WERI-Rb-1 (cell line): ENCODE data around the gene ADAMTS12.

Source experiments
- DNase-seq: peaks from one replicate; pipeline ENCODE4 v3.0.0-alpha.2; 2020
- H3K27ac ChIP-seq: fragments of 250-450 bp; sonication (Bioruptor Pico); 2 replicates; pipeline ENCODE4 v1.5.1; 2020; ENCODE audit warnings: mild to moderate bottlenecking, moderate library complexity
- H3K27me3 ChIP-seq: fragments of 250-450 bp; sonication (Bioruptor Pico); 2 replicates; pipeline ENCODE4 v1.5.1; 2021; ENCODE audit warnings: mild to moderate bottlenecking, low read depth, moderate library complexity; ENCODE audit not compliant: insufficient read depth, severe bottlenecking
- H3K36me3 ChIP-seq: fragments of 250-450 bp; sonication (Bioruptor Pico); 2 replicates; pipeline ENCODE4 v1.5.1; 2020; ENCODE audit warnings: mild to moderate bottlenecking, moderate library complexity
- H3K4me3 ChIP-seq: 2 replicates; pipeline ENCODE4 v1.5.1; 2011; ENCODE audit warnings: low read depth, mild to moderate bottlenecking, control low read depth, low read length
- H3K9me3 ChIP-seq: fragments of 250-450 bp; sonication (Bioruptor Pico); 2 replicates; pipeline ENCODE4 v1.5.1; 2021; ENCODE audit warnings: mild to moderate bottlenecking, moderate library complexity; ENCODE audit not compliant: severe bottlenecking
- TF ChIP-seq, protein P1 (sequence below): IDR thresholded peaks from 2 replicates; pipeline ENCODE4 v1.5.1; 2011; ENCODE audit warnings: low read depth, mild to moderate bottlenecking, control low read depth, inconsistent platforms, low read length

Gene ADAMTS12

DNA sequence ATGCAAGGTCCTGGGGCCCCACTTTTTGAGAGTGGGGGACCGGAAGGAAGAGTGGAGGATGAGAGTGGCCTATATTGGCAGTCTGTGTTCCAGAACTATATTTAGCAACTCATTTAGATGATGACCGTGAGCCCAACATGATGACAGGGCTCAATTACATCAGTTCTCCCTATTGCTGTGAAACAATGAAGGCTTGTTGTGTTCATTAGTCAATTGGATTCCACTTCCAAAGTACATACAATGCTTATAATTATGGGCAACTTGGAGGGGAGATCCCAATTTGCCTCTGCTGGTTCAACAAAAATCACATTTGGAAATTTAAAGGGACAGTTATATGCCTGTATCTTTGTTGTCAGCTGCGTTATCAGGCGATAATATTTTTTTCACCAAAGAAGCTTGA, 360.0 kb downstream of the ADAMTS12 start:
- H3K36me3 ChIP-seq: no peaks in the 10 kb centered on the region
- TF ChIP-seq, protein P1, sequence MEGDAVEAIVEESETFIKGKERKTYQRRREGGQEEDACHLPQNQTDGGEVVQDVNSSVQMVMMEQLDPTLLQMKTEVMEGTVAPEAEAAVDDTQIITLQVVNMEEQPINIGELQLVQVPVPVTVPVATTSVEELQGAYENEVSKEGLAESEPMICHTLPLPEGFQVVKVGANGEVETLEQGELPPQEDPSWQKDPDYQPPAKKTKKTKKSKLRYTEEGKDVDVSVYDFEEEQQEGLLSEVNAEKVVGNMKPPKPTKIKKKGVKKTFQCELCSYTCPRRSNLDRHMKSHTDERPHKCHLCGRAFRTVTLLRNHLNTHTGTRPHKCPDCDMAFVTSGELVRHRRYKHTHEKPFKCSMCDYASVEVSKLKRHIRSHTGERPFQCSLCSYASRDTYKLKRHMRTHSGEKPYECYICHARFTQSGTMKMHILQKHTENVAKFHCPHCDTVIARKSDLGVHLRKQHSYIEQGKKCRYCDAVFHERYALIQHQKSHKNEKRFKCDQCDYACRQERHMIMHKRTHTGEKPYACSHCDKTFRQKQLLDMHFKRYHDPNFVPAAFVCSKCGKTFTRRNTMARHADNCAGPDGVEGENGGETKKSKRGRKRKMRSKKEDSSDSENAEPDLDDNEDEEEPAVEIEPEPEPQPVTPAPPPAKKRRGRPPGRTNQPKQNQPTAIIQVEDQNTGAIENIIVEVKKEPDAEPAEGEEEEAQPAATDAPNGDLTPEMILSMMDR: no peak
- no peaks in the 10 kb centered on the region for H3K9me3 ChIP-seq
- H3K4me3 ChIP-seq: no peak overlapping the region
- no peak for DNase-seq
- peaks cover 91% of the 10 kb centered on the region for H3K27me3 ChIP-seq
- H3K27ac ChIP-seq: no peak overlapping the region

DNA sequence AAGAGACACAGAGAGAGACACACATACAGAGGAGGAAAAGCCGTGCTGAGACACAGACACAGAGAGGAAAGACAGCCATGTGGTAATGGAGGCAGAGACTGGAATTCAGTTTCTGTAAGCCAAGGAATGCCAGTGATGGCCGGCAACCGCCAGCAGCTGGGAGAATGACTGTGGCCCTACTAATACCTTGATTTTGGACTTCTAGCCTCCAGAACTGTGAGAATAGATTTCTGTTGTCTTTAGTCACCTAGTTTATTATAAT, 360.8 kb downstream of the ADAMTS12 start:
- Histone ChIP-seq H3K9me3 (no peaks in the 10 kb centered on the region), H3K4me3 (no peak overlapping the region), H3K27me3 (peaks cover 89% of the 10 kb centered on the region), H3K36me3 (no peaks in the 10 kb centered on the region), H3K27ac (no peak overlapping the region)
- no peak for DNase-seq
- TF ChIP-seq, protein P1: no peak

DNA sequence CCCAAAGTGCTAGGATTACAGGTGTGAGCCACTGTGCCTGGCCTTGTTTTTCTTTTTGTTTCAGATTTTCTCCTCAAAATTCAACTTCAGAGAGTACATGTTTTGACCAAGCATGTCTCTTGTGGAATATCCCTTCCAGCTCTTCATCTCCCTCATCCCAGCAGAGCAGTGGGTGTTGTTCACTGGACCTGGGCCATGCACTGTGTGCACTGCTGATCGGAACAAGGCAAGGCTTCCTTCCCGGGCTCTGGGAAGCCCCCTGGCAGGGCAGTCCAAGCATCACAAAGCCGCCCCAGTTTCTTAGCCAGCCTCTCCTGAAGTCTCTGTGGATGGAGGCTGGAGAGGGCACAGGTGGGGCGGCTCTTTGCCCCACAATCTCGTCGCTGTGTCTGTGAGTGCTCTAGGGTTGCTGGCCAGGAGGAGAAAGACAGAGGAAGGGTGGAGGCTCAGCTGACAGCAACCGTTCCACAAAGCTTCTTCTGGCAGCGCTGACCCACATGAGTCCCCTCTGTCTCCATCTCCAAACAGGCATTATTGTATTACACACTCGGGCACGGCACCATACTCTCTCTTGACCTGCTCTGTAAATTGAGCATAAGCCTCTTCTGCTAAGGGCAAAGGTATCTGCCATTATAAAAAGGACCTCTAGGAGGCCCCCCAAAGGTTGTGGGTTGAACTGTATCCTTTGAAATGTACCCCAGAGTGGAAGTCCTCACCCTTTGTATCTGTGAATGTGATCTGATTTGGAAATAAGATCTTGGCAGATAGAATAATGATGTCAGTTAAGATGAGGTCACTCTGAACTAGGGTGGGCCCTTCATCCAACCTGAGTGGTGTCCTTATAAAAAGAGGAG, 361.4 kb downstream of the ADAMTS12 start:
- Histone ChIP-seq H3K36me3 (no peaks in the 10 kb centered on the region), H3K9me3 (no peaks in the 10 kb centered on the region), H3K27me3 (peaks cover 86% of the 10 kb centered on the region), H3K4me3 (no peak overlapping the region), H3K27ac (no peak overlapping the region)
- no peak for DNase-seq
- TF ChIP-seq, protein P1: no peak

DNA sequence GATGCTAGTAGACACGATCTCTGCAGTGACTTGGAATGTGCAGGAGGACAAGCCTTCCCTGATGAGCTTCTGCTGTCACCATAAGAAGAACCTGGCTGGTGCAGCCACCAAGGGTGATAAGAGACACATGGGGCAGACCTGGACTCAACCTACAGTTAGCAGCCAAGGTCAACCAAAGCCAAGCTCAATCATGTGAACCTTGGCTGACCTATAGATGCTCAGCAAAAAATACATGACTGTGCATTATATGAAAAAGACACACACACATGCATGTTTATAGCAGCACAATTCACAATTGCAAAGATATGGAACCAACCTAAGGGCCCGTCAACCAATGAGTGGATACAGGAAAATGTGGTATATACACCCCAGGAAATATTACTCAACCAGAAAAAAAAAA, 364.1 kb downstream of the ADAMTS12 start:
- no peak for DNase-seq
- TF ChIP-seq, protein P1: no peak
- Histone ChIP-seq H3K27me3 (peaks cover 89% of the 10 kb centered on the region), H3K36me3 (no peaks in the 10 kb centered on the region), H3K27ac (no peak overlapping the region), H3K9me3 (no peaks in the 10 kb centered on the region), H3K4me3 (no peak overlapping the region)

DNA sequence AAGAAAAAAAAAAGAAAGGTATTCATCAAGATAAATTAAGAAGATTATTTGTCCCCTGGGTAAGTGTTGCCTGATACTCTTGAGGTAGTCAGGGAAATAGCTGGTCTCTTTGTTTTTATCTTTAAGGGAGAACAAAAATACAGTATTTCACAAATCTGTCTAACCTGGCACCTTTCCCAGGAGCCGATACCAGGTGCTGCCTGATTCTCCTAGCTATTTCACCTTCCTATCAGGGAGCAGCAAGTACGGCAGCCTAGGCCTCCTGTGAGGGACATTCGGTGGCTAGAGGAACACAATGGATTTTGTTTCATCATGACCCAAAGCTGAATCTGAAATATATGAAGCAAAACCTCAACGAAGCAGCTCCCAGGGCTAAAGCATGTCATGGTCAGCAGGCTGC, 365.0 kb downstream of the ADAMTS12 start:
- Histone ChIP-seq H3K36me3 (no peaks in the 10 kb centered on the region), H3K27me3 (peaks cover 91% of the 10 kb centered on the region), H3K4me3 (no peak overlapping the region), H3K9me3 (no peaks in the 10 kb centered on the region), H3K27ac (no peak overlapping the region)
- no peak for DNase-seq
- TF ChIP-seq, protein P1: no peak

DNA sequence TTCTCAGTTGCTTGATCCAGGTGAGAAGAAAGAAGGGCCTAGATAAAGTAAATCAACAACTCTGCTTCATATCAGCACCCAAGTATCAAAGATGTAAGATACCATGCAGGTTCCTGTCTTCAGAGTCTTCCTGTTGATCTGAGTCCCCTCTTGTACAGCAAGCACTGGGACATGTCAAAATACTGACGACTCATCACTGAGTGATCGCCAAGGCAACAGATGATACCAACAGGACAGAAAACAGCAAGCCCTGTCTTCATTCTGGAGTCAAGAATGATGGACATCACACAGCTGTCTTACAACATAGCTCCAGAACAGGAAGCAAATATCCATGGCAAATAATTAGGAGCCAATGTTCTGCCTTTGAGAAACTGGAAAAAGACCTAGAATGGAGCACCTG, 367.3 kb downstream of the ADAMTS12 start:
- H3K36me3 ChIP-seq: no peaks in the 10 kb centered on the region
- TF ChIP-seq, protein P1: no peak
- no peak overlapping the region for H3K4me3 ChIP-seq
- H3K27ac ChIP-seq: no peak overlapping the region
- no peak for DNase-seq
- H3K9me3 ChIP-seq: no peaks in the 10 kb centered on the region
- peaks cover 73% of the 10 kb centered on the region for H3K27me3 ChIP-seq
